HG03520 (cell line): Measurements from ENCODE around the gene SPATA46.
"Not testable (repeated sequence)": the region's sequence is repeated elsewhere in the genome, so short reads cannot be mapped to it uniquely, and the experiment has no call there.

Experiments
- ATAC-seq: cut with Tn5 transposase; IDR thresholded peaks from one replicate; pipeline ENCODE4 v1.9.1; 2021; ENCODE audit warnings: mild to moderate bottlenecking, moderate library complexity; ENCODE audit not compliant: unreplicated experiment

SPATA46 gene

GRCh38 chr1:162376691-162377090, at the start of gene SPATA46:
TSS of gene SPATA46 (minus strand) at chr1:162376854. CDS start at chr1:162376790, 64 bp downstream.
- no peak for ATAC-seq

GRCh38 chr1:162422662-162423375, 46.2 kb upstream of the SPATA46 start:
- ATAC-seq: no peak

DNA sequence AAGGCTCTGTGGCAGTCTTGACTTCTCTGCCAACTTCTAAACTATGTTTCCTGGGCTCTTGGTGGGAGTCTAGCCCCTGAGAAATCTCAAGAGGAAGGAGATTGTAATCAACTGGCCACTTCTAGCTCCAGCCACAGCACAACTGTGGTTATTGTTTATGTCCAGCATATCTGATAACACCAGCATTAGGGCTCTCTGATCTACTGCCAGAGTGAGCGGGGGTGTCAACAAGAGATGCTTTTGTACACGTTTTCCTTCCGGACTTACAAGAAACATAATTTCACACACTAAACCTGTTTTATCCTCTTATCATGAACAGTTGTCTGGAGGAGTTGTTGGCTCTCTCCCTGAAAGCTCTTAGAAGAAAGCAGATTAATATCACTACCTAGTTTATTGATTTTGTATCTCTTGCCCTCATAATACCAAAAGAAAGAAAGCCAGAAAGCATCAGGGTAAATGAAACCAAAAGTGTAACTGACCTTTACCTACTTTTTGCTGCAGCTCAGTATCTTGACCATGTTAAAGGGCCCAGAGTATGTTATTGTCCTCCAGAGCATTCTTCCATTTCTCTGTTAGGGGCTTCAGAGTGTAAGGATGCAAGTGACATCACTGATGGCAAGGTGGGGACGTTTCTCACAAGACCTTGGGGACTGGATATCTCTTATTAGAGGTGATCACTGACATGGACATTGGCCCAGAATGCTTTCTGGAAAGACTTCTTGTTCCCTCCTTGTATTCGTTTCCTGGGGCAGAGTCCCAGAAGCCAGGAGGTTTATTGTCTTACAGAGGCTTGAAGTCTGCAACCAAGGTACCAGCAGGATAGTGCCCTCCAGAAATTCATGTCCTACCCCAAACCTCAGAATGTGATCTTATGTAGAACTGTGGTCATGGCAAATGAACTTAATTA, 44.9 kb upstream of the SPATA46 start:
- no peak for ATAC-seq

- ATAC-seq: no peak
Measured at GRCh38 chr1:162420120-162420519, 43.5 kb upstream of the SPATA46 start.

- ATAC-seq: not testable (repeated sequence)
Measured at GRCh38 chr1:162419450-162419931, 42.8 kb upstream of the SPATA46 start.

DNA sequence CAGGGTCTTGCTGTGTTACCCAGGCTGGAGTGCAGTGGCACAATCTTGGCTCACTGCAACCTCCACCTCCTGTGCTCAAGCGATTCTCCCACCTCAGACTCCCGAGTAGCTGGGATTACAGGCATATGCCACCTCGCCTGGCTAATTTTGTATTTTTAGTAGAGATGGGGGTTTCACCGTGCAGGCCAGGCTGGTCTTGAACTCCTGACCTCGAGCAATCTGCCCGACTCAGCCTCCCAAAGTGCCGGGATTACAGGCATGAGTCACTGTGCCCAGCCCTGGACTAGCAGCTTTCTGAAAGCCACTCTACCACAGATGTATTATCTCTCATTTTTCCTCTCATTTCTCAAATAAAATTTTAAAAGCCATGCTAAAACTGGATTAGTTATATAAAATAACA, 41.9 kb upstream of the SPATA46 start:
- ATAC-seq: not testable (repeated sequence)

DNA sequence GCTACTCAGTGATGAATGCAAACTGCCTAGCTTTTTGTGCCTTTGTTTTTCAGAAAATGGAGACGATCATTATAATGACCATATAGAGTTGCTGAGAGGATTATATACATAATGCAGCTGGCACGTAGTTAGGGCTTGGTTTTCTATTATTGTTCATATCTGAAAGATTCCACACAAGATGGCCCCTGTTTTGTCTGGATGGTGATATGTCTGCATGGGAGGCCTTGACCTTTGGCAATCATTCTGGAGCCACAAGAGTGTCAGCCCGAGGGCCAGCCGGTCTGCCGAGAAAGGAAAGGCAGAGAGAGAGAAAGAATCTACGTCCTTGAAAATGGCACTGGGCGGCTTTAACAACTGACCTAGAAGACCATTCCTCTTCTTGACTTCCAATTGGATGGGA, 41.0 kb upstream of the SPATA46 start:
- ATAC-seq: no peak

DNA sequence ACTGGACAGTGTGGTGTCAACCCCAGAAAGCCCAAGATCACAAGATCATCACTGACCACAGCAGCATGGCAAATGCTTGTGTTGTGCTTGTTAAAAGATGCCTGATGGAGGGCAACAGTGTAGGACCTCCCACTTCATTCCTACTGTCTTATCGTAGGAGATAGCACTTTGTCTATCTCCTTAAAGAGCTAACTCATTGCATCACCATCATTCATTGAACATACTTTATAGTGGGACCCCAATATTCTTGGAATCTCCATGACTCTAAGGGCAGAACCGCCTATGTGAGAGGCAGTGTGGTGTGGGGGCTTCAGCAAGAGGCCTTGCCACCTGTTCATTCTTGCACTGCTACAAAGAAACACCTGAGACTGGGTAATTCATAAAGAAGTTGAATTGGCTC, 40.3 kb upstream of the SPATA46 start:
- ATAC-seq: no peak

- ATAC-seq: no peak
Measured at GRCh38 chr1:162416215-162416614, 39.6 kb upstream of the SPATA46 start.

DNA sequence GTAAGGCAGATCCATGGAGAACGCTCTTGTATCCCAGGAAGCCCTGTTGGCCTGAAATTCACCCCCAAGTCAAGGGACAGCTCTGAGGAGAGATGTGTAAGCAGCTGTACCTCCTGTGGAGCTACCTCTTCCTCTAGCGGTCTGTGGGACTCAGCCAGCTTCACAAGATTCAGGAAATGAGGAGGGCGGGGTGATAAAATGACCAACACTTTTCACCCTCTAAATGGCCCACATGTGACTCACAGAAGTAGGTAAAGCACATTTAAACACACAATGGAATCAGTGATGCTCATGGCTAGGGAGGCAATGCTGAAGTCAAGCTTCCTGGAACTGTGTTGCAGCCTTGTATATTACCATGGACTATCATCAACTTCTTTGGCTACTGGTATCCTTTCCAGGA, 35.3 kb upstream of the SPATA46 start, which contains the start of gene SH2D1B:
SH2D1B (minus strand) TSS at position 135 of the 400 bp plus-strand sequence; CDS start at position 15, 120 bp downstream.
- ATAC-seq: no peak

- no peak for ATAC-seq
Measured at GRCh38 chr1:162407539-162407938, 30.9 kb upstream of the SPATA46 start.

- no peak for ATAC-seq
Measured at GRCh38 chr1:162406811-162407210, 30.2 kb upstream of the SPATA46 start.

- ATAC-seq: no peak
Measured at GRCh38 chr1:162405800-162406199, 29.1 kb upstream of the SPATA46 start.

DNA sequence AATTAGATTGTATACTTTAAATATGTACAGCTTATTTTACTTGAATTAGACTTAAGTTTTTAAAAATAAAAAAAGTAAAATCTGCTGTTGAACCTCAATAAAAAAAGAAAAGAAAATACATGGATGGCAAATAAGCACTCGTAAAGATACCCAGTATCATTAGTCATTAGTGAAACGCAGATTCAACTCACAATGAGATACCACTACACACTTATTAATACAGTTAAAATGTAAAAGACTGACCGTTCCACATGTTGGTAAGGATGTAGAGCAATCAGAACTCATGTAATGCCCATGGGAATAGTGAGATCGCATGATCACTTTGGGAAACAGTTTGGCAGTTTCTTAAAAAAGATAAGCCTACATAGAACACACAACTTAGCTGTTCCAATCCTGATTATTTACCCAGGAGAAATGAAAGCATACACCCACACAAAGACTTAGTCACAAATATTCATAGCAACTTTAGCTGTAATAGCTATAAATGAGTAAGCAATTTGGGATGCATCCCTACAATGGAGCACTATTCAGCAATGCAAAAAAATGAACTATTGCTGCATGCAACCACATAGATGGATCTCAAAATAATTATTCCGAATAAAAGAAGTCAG, 28.0 kb upstream of the SPATA46 start:
- ATAC-seq: no peak

DNA sequence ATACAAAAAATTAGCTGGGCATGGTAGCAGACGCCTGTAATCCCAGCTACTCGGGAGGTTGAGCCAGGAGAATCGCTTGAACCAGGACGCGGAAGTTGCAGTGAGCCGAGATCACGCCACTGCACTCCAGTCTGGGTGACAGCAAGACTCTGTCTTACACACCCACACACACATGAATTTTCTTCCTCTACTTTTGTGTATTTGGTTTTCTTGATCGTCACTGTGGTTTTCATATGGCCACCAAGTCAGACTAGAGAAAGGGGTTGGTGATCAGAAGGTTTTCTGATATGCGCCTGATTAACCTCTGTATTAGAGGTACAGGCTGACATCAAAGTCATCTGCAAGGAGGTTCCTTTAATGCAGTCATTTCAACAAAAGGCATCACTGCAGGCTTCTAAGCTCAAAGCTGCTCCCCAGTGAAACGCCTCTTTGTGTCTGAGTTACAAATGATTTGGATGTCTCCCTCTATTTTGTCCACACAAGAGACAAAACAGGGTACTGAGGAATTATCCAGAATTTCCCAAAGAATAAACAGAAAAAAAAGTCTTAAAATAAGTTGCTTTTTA, 24.2 kb upstream of the SPATA46 start:
- no peak for ATAC-seq

- ATAC-seq: no peak
Measured at GRCh38 chr1:162398999-162399580, 22.4 kb upstream of the SPATA46 start.

DNA sequence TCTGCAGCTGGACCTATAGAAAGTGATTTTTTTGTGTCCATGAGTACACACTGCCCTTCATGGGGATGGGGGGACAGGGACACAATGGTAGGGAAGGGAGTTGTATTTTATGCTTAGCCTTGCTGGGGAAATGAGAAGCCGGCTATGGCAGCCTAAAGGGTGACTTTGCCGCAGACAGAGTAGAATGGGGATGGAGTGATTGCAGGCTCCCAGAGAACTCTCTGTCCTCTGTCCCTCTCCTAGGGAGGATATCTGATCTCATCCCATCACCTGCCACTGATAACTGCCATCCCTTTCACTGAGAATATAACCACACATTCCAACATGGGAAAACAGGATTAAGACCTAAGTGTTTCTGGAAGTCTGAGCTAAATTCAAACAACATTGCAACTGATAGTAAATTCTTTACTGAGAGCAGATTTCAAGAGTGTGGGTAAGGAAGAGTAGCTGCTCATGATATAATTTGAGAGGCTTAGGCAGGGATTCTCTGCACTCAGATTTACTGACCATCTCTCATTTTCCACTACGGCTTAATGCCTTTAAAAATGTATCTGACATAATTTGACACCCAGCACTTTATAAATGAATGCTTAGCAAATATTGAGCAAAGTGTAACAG, 21.4 kb upstream of the SPATA46 start:
- no peak for ATAC-seq

- ATAC-seq: no peak
Measured at GRCh38 chr1:162397039-162397448, 20.4 kb upstream of the SPATA46 start.

DNA sequence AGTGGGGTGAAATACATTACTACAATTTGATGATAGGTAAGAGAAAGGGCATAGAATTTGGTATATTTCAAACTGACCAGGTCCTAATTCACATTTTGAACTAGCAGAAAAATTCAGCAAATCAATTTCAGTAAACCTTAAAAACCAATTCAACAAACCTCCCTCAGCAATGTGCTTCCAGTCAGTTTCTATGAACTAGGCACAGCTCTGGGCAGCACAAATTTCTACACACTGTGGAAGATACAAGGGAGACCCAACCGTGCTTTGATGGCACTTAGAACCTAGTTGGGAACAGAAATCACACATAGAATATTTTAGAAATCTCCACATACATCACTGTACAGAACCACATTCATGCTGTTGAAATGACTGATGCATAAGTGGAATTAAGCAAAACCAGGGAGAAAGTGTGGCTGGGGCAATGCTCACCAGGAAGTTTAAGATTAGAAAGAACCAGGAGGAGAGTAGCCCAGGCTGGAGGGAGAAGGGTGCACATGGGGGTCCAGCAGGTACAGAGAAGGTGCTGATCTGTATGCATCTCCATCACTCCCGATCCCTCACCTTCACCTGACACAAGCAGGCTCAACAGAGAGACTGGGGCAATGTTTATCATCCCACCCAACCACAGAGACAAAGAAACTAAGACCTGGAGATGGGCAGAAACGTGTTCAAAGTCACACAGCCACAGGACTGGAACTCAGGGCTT, 19.7 kb upstream of the SPATA46 start:
- no peak for ATAC-seq
